Measurements from ENCODE around the gene METTL17. TPM values are rescaled to one million over a fixed set of nuclear protein-coding genes. Genes with fewer than 3 reads are reported as not detected.

METTL17 gene
- total and polyA plus RNA-seq, 2 of the 13 experiments (the other 11 are each of a cell fraction or from before 2014, with no cell fraction given), result 122 to 199 TPM

GRCh38 chr14:20978687-20979086 lies 11.1 kb upstream of the METTL17 start (continued):
- TF ChIP-seq MXD3 (CRISPR knock-in tag; IDR thresholded peaks at IDR 0.05) (no peak), ZNF740 (CRISPR knock-in tag; IDR thresholded peaks at IDR 0.05) (no peak), KDM5A (IDR thresholded peaks at IDR 0.05; ENCODE audit: borderline replicate concordance, low read length) (no peak), ATF2 (CRISPR knock-in tag; IDR thresholded peaks at IDR 0.05) (no peak), GPBP1L1 (CRISPR knock-in tag; IDR thresholded peaks at IDR 0.05) (no peak)

GRCh38 chr14:20980906-20981305 lies 8.9 kb upstream of the METTL17 start:
- in situ Hi-C loops (cut with HindIII; ENCODE audit: extremely low pct_ligation_motif_present, low pct_unique_long_range_greater_than_20kb) (loop anchor here (25.0 kb wide), 1 partner anchor 644 kb away; the partner anchor contains the start of genes CCNB1IP1 and PARP2), intact Hi-C loops (cut with micrococcal nuclease; ENCODE audit: unreplicated experiment) (no loop called here)
- 0% methylated on average over 1 of the region's 1 CpG for WGBS (ENCODE audit: low lambda C conversion rate)
- Histone ChIP-seq H3K9me3 (ENCODE audit: low read length) (no peaks in the 10 kb centered on the region), H3K36me3 (replicated peaks in 1 of 2; ENCODE audit: control insufficient read depth in 1 of 2, insufficient read depth in 2 of 2, low read length in 2 of 2) (no peaks in the 10 kb centered on the region), H3K9ac (ENCODE audit: insufficient read depth, low read depth, low read length) (no peak overlapping the region), H3K4me1 (ENCODE audit: insufficient read depth, low read length) (peaks cover 9% of the 10 kb centered on the region), H4K20me1 (ENCODE audit: insufficient read depth, low read length) (no peaks in the 10 kb centered on the region), H2AFZ (ENCODE audit: low read length) (no peak overlapping the region), H3K4me3 (replicated peaks in 1 of 3; ENCODE audit: insufficient read depth in 1 of 3, low read depth in 2 of 3, low read length in 3 of 3) (no peak overlapping the region), H3K79me2 (ENCODE audit: insufficient read depth, low read length) (no peaks in the 10 kb centered on the region), H3K27me3 (ENCODE audit: control insufficient read depth in 1 of 2, insufficient read depth in 2 of 2, low read length in 2 of 2) (peaks cover 1 to 12% of the 10 kb centered on the region in 2 experiments; a peak in 1 of 5 replicates), H3K4me2 (ENCODE audit: low read depth, low read length) (no peak overlapping the region), H3K27ac (ENCODE audit: extremely low read length, insufficient read depth, low read length) (no peak overlapping the region)
- no peak for DNase-seq (ENCODE audit: low spot score)
- ChIA-PET CTCF (ENCODE audit: low intra/inter-chr PET ratio, low total read pairs) (no interaction called here), POLR2A (no interaction called here)
- FAIRE-seq, result no peak
- no TSS peak for BruUV-seq (replicated peaks)
- TF ChIP-seq SOX6 (IDR thresholded peaks at IDR 0.05) (no peak), SOX6 (CRISPR knock-in tag; IDR thresholded peaks at IDR 0.05) (no peak), ZNF839 (CRISPR knock-in tag; IDR thresholded peaks at IDR 0.05; ENCODE audit: borderline replicate concordance) (no peak), FOXJ3 (CRISPR knock-in tag; IDR thresholded peaks at IDR 0.05; ENCODE audit: borderline replicate concordance) (no peak)
- no peak for ATAC-seq

All from HepG2 (cell line).